Heart right ventricle (tissue), 16 donors: Measurements from ENCODE around the gene MRPL38. TPM values are rescaled to one million over a fixed set of nuclear protein-coding genes. Genes with fewer than 3 reads are reported as not detected.
A peak's percentile ranks its signal among the peaks of the same experiment; 100 is the strongest.

Source experiments
- ATAC-seq, 8 donors: fragments of 200-7000 bp; cut with Tn5 transposase; one replicate each; pipeline ENCODE4 v1.9.1; 2020; ENCODE audit warnings: mild to moderate bottlenecking in 8 of 8, moderate library complexity in 8 of 8, moderate number of reproducible peaks in 1 of 8
- DNase-seq, 2 donors: peaks; one replicate each; pipeline ENCODE4 v3.0.0-alpha.2; 2020
- H3K27ac ChIP-seq, 10 donors: fragments of 200-600 bp; sonication (generic) in 2 of 10; one replicate each; pipeline versions ENCODE4 v1.5.0 to v1.8.0; 2020 to 2022; ENCODE audit warnings: mild to moderate bottlenecking in 3 of 10
- H3K27me3 ChIP-seq, 7 donors: fragments of 200-600 bp; one replicate each; pipeline ENCODE4 v1.8.0; 2021 to 2022; ENCODE audit warnings: mild to moderate bottlenecking in 2 of 7
- H3K36me3 ChIP-seq, 9 donors: fragments of 200-600 bp; sonication (generic) in 1 of 9; one replicate each; pipeline versions ENCODE4 v1.5.0 to v1.8.0; 2020 to 2022; ENCODE audit warnings: mild to moderate bottlenecking in 2 of 9
- H3K4me1 ChIP-seq, 9 donors: fragments of 200-600 bp; sonication (generic) in 1 of 9; one replicate each; pipeline versions ENCODE4 v1.5.0 to v1.8.0; 2020 to 2022; ENCODE audit warnings: mild to moderate bottlenecking in 4 of 9
- H3K4me3 ChIP-seq, 10 donors: fragments of 200-600 bp; sonication (generic) in 2 of 10; one replicate each; pipeline versions ENCODE4 v1.5.0 to v1.8.0; 2020 to 2022; ENCODE audit warnings: mild to moderate bottlenecking in 7 of 10, moderate library complexity in 2 of 10
- H3K9me3 ChIP-seq, 11 donors: fragments of 200-600 bp in 10 of 11; sonication (generic) in 2 of 11; one replicate each; pipeline versions ENCODE4 v1.5.0 to v1.8.0; 2013 to 2022; ENCODE audit warnings: mild to moderate bottlenecking in 2 of 11, control low read depth in 1 of 11, moderate library complexity in 1 of 11
- WGBS, 2 donors: extraction: QIAGEN DNeasy Blood & Tissue Kit; methylation state at CpG; one replicate each; pipeline ENCODE4 v1.1.7; 2013; ENCODE audit warnings: inconsistent platforms in 1 of 2; 5-methylcytosine and 5-hydroxymethylcytosine counted together
- intact Hi-C, 10 donors: fragments of 100-400 bp; cut with DNase I; formaldehyde crosslinking; loops; one replicate each; pipeline versions ENCODE4 v1.11.1 to v1.14.2; 2022
- polyA plus RNA-seq, 2 donors: library from polyadenylated mRNA; stranded (reverse); fragments of 200-250 nt; gene quantifications; one replicate each; pipeline ENCODE4 v1.2.3, GENCODE V29; 2013
- total RNA-seq, 10 donors: library from RNA; stranded (reverse); fragmentation: NEBNext Ultra II Directional in 3 of 10; extraction: Animal tissue kit (Norgen Biotek cat#: 25700) in 3 of 10; gene quantifications; one replicate each; pipeline versions ENCODE4 v1.2.1 to v1.2.4, GENCODE V29; 2021 to 2023
- TF ChIP-seq, protein P1 (sequence below), 9 donors: fragments of 200-600 bp; sonication (generic) in 2 of 9; IDR thresholded peaks; one replicate each; pipeline versions ENCODE4 v1.5.0 to v1.8.0; 2021 to 2022; ENCODE audit warnings: antibody characterized with exemption in 9 of 9, mild to moderate bottlenecking in 5 of 9, moderate library complexity in 1 of 9
- donor health status: Arrhythmogenic right ventricular cardiomyopathy.
- donor health status: ischemic (EF 13 %, LVEDD 7.1; RV severe dilation, severe dysfunction).
- donor health status: healthy with polysubstance abuse.
- donor health status: DM: no; HTN: yes; CAD: no.
- donor health status: DM: no; HTN: no; CAD: no.
- donor health status: ischemic (EF 25% LVEDD 6.9; RV normal size, moderate dysfunction).
- donor health status: ischemic (EF 25% LVEDD 5.7; RV mildly dilated, moderate dysfunction).
- donor health status: healthy.
- donor health status: DM: yes; HTN: yes; CAD: no.
- donor health status: Ischemic cardiomyopathy.
- donor health status: ischemic (EF 35%, LVEDD 5.7; RV mildly dilated, moderate dysfunction).
- donor health status: nonischemic (EF 11% LVEDD 7.7; RV severe dilation, severe dysfunction).
- donor health status: DM: yes; HTN: yes; CAD: no.
- donor health status: PGD.
- donor health status: ischemic (EF 29% LVEDD 5.4; RV normal size, mild dysfunction).
- donor health status: nonischemic (EF 23%, LVEDD 6.1; RV moderate dilation, normal function).

The MRPL38 gene
- total and polyA plus RNA-seq, 12 donors, result 86.0 to 160 (median 96.5) TPM

DNA sequence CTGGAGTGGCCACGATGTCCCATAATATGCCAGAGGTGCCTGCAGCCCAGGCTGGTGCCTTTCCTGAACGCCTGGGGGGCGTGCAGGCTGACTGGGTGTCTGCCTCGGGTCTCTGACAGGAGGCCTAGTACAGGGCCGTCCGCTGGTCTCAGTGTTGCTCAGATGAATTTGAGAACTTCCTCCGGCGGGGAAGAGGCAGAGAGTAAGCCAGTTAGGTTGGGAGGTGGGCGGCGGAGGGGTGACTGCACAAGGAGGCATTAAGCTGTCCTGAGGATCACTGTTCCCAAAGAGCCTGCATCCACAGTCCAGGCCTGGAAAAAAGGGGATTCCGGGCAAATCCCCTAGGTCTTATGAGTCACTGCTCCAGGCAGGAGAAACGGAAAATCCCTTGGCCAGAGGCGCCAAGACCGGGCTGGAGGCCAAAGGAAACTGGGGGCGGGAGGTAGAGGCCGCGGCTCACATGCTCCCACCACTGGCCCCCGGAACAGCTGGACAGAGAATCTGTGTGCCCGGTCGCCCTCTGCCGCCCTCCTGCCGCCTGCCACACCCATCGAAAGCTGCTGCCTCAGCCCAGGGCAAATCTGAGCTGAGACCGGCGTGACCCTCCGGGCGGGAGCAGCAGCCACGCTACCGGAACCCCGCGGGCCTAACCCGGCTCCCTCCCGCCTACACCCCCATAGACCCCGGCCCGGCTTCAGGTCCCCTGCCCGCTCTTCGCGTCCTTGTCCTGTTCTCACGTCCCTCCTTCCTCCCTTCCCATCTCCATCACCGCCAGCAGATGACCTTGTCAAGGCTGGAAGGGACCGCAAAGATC is 27.5 kb downstream of the MRPL38 start:
- TF ChIP-seq, protein P1, sequence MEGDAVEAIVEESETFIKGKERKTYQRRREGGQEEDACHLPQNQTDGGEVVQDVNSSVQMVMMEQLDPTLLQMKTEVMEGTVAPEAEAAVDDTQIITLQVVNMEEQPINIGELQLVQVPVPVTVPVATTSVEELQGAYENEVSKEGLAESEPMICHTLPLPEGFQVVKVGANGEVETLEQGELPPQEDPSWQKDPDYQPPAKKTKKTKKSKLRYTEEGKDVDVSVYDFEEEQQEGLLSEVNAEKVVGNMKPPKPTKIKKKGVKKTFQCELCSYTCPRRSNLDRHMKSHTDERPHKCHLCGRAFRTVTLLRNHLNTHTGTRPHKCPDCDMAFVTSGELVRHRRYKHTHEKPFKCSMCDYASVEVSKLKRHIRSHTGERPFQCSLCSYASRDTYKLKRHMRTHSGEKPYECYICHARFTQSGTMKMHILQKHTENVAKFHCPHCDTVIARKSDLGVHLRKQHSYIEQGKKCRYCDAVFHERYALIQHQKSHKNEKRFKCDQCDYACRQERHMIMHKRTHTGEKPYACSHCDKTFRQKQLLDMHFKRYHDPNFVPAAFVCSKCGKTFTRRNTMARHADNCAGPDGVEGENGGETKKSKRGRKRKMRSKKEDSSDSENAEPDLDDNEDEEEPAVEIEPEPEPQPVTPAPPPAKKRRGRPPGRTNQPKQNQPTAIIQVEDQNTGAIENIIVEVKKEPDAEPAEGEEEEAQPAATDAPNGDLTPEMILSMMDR (IDR thresholded peaks at IDR 0.05), result peak in 4 of 9 donors; percentile 9 to 52 (median 50)
- 3 to 5% methylated on average over 40 to 41 of the region's 41 CpGs for WGBS, 2 donors
- H3K27ac ChIP-seq, result peak overlapping the region; percentile 77 to 100 (median 96)

GRCh38 chr17:75876190-75876937 is 28.3 kb downstream of the MRPL38 start:
- Histone ChIP-seq H3K4me1 (peaks cover 33 to 65% (median 55%) of the 10 kb centered on the region in 9 donors), H3K9me3 (no peaks in the 10 kb centered on the region), H3K36me3 (peaks cover 0 to 30% (median 10%) of the 10 kb centered on the region in 9 donors), H3K4me3 (peak overlapping the region; percentile 58 to 87 (median 72)), H3K27me3 (peaks cover 0 to 18% (median 0%) of the 10 kb centered on the region in 7 donors), H3K27ac (peak overlapping the region; percentile 77 to 100 (median 96))
- intact Hi-C loops, result loop anchor here in 5 of 10 donors (2.0 to 10.0 kb wide), 5 partner anchors 92 to 102 kb away; partner anchors contain the start of gene UNK (in 2 of the 5)
- 22 to 28% methylated on average over 26 of the region's 26 CpGs for WGBS, 2 donors
- ATAC-seq (peak in 6 of 8 donors; percentile 0 to 12 (median 5)), DNase-seq (no peak)
- TF ChIP-seq, protein P1 (IDR thresholded peaks at IDR 0.05), result peak in 2 of 9 donors; percentile 19 to 24

More for the DNA sequence above, 27.5 kb downstream of the MRPL38 start:
- DNase-seq (peak; percentile 96 to 97), ATAC-seq (peak; percentile 65 to 80 (median 76))
- Histone ChIP-seq H3K36me3 (peaks cover 0 to 30% (median 10%) of the 10 kb centered on the region in 9 donors), H3K4me1 (peaks cover 33 to 58% (median 49%) of the 10 kb centered on the region in 9 donors), H3K9me3 (no peaks in the 10 kb centered on the region), H3K4me3 (peak overlapping the region; percentile 58 to 87 (median 72)), H3K27me3 (peaks cover 0 to 18% (median 0%) of the 10 kb centered on the region in 7 donors)
- intact Hi-C loops, result loop anchor here in 5 of 10 donors (1.0 to 10.0 kb wide), 6 partner anchors 19 to 102 kb away; partner anchors contain the start of genes UNK (in 2 of the 5) and TRIM65 (in 1 of the 5)

DNA sequence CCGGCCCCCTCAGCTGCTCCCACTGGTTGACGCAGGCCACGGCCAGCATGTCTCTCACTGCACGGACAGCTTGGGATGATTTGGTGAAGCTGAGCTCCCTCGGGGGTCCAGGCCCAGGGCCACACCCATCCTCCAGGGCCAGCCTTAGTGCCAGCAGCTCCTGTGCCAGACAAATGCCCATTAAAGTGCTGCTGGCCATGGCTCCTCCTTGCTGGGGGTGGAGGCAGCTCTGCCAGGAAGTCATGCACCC is 28.8 kb downstream of the MRPL38 start:
- Histone ChIP-seq H3K27ac (peak overlapping the region; percentile 77 to 100 (median 96)), H3K4me1 (peaks cover 33 to 70% (median 55%) of the 10 kb centered on the region in 9 donors), H3K4me3 (peak overlapping the region in 9 of 10 donors; percentile 58 to 87 (median 74)), H3K36me3 (peaks cover 0 to 30% (median 10%) of the 10 kb centered on the region in 9 donors), H3K27me3 (peaks cover 0 to 18% (median 0%) of the 10 kb centered on the region in 7 donors), H3K9me3 (no peaks in the 10 kb centered on the region)
- ATAC-seq, result peak in 4 of 8 donors; percentile 3 to 27 (median 8)
- TF ChIP-seq, protein P1 (IDR thresholded peaks at IDR 0.05), result no peak
- DNase-seq, result peak; percentile 46 to 49
- 44 to 53% methylated on average over 5 of the region's 5 CpGs for WGBS, 2 donors
- intact Hi-C loops, result loop anchor here in 5 of 10 donors (2.0 to 10.0 kb wide), 5 partner anchors 91 to 101 kb away; partner anchors contain the start of gene UNK (in 2 of the 5)
